ENCODE data around the gene IFIT5. TPM values are rescaled to one million over a fixed set of nuclear protein-coding genes. Genes with fewer than 3 reads are reported as not detected.

The IFIT5 gene
- total and polyA plus RNA-seq, 10 donors = 9.3 to 23.7 (median 19.6) TPM

DNA sequence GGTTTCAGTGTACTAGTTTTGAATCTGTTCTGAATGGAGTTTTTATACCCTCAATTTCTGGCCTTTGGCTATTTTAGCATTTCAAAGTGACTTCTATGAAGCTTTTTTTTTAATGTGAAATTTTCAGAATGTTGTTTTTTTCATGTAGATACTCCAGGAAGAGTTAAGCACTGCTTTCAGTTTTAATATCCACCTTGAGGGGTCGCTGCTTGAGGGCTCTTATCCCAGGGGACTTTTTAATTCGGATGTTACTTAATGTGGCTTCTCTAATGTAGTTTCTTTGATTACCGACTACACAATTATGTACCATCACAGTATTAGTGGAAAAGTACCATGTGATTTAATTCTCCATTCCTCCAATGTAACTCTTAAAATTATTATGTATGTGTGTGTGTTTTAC lies 5.2 kb downstream of the IFIT5 start:
- Histone ChIP-seq H3K27me3 (replicated peaks in 1 of 7) (no peaks in the 10 kb centered on the region), H3K9me3 (no peaks in the 10 kb centered on the region), H3K36me3 (peaks cover 0 to 45% (median 16%) of the 10 kb centered on the region in 6 donors), H3K4me3 (no peak overlapping the region), H3K4me1 (peaks cover 20 to 60% (median 51%) of the 10 kb centered on the region in 6 donors), H3K27ac (peak overlapping the region in 4 of 8 donors; percentile 3 to 19 (median 10))
- WGBS, 5 donors = 30 to 47% (median 38%) methylated on average over 3 of the region's 3 CpGs
- intact Hi-C loops (cut with DNase I; ENCODE audit: low total_unique reads) = no loop called here
- no peak for DNase-seq
- TF ChIP-seq CTCF (IDR thresholded peaks at IDR 0.05 in 8 of 11, conservative IDR thresholded peaks at IDR 0.05 in 3 of 11) (peak in 9 of 11 experiments; percentile 14 to 61 (median 51)), POLR2A (IDR thresholded peaks at IDR 0.05) (no peak)

GRCh38 chr10:89421018-89421476 lies 6.7 kb downstream of the IFIT5 start:
- intact Hi-C loops (cut with DNase I; ENCODE audit: low total_unique reads) = no loop called here
- H3K4me3 ChIP-seq = no peak overlapping the region
- H3K4me1 ChIP-seq = peaks cover 15 to 52% (median 43%) of the 10 kb centered on the region in 6 donors
- peak overlapping the region in 1 of 8 donors; percentile 3 for H3K27ac ChIP-seq
- TF ChIP-seq POLR2AphosphoS5 (IDR thresholded peaks at IDR 0.05) (no peak), POLR2A (IDR thresholded peaks at IDR 0.05) (no peak), CTCF (IDR thresholded peaks at IDR 0.05 in 8 of 11, conservative IDR thresholded peaks at IDR 0.05 in 3 of 11) (no peak)
- no peaks in the 10 kb centered on the region for H3K27me3 ChIP-seq (replicated peaks in 1 of 7)
- no peaks in the 10 kb centered on the region for H3K9me3 ChIP-seq
- peaks cover 0 to 45% (median 16%) of the 10 kb centered on the region in 6 donors for H3K36me3 ChIP-seq
- DNase-seq = no peak
- 92 to 97% (median 94%) methylated on average over 2 of the region's 2 CpGs for WGBS, 5 donors

DNA sequence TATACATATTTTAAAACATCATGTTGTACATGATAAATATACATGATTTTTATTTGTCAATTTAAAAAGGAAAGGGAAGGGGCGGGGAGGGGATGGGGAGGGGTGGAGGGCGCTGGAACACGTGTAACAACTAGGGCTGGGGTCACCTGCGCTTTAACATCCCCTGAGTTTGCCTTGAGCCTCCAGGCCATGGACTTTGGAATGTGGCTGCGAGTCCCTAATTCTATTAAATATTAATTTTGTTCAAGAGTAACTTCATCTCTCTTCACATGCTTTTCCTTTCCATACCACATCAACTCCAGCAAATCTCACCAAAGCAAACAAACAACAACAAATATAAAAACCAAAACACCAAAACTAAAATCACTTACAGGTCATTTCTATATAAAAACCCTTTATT lies 10.6 kb downstream of the IFIT5 start:
- 79 to 91% (median 89%) methylated on average over 5 of the region's 5 CpGs for WGBS, 5 donors
- intact Hi-C loops (cut with DNase I; ENCODE audit: low total_unique reads) = loop anchor here (5.0 kb wide), 1 partner anchor 142 kb away; no protein-coding TSS in a partner anchor

More for the DNA sequence above, 10.6 kb downstream of the IFIT5 start:
- Histone ChIP-seq H3K27me3 (replicated peaks in 1 of 7) (no peaks in the 10 kb centered on the region), H3K4me1 (peaks cover 0 to 15% (median 5%) of the 10 kb centered on the region in 6 donors), H3K36me3 (peaks cover 0 to 27% (median 8%) of the 10 kb centered on the region in 6 donors), H3K9me3 (no peaks in the 10 kb centered on the region), H3K27ac (no peak overlapping the region), H3K4me3 (no peak overlapping the region)
- TF ChIP-seq POLR2AphosphoS5 (IDR thresholded peaks at IDR 0.05) = no peak
- TF ChIP-seq CTCF (IDR thresholded peaks at IDR 0.05 in 8 of 11, conservative IDR thresholded peaks at IDR 0.05 in 3 of 11) = no peak
- no peak for TF ChIP-seq POLR2A (IDR thresholded peaks at IDR 0.05)
- no peak for DNase-seq
